Body of pancreas (tissue), 4 donors: Measurements from ENCODE around the gene DOCK9.

Source experiments
- POLR2A ChIP-seq, 3 donors: fragments of 450-650 bp; IDR thresholded peaks; one replicate each; pipeline ENCODE4 v1.6.1; 2016; ENCODE audit warnings: antibody characterized with exemption in 3 of 3, mild to moderate bottlenecking in 2 of 3
- TF ChIP-seq, protein P1 (sequence below), 7 experiments: fragments of 450-650 bp in 4 of 7; fragments of 200-600 bp in 3 of 7; sonication (generic) in 3 of 7; IDR thresholded peaks; one replicate each; pipeline ENCODE4 v1.5.1; 2016 to 2019; ENCODE audit warnings: antibody characterized with exemption in 7 of 7

GRCh38 chr13:98828614-98829013, 149.2 kb downstream of the DOCK9 start:
- TF ChIP-seq, protein P1, sequence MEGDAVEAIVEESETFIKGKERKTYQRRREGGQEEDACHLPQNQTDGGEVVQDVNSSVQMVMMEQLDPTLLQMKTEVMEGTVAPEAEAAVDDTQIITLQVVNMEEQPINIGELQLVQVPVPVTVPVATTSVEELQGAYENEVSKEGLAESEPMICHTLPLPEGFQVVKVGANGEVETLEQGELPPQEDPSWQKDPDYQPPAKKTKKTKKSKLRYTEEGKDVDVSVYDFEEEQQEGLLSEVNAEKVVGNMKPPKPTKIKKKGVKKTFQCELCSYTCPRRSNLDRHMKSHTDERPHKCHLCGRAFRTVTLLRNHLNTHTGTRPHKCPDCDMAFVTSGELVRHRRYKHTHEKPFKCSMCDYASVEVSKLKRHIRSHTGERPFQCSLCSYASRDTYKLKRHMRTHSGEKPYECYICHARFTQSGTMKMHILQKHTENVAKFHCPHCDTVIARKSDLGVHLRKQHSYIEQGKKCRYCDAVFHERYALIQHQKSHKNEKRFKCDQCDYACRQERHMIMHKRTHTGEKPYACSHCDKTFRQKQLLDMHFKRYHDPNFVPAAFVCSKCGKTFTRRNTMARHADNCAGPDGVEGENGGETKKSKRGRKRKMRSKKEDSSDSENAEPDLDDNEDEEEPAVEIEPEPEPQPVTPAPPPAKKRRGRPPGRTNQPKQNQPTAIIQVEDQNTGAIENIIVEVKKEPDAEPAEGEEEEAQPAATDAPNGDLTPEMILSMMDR (IDR thresholded peaks at IDR 0.05) = no peak
- no peak for TF ChIP-seq POLR2A (IDR thresholded peaks at IDR 0.05)
